K562 (cell line): Measurements from ENCODE around the gene NF1. TPM values are rescaled to one million over a fixed set of nuclear protein-coding genes. Genes with fewer than 3 reads are reported as not detected.

ENCODE experiments used
- ATF7 ChIP-seq: fragments of 450-650 bp; IDR thresholded peaks from 2 replicates; pipeline ENCODE4 v1.7.1; 2014; ENCODE audit warnings: mild to moderate bottlenecking, moderate library complexity
- DDX20 ChIP-seq: fragments of 450-650 bp; IDR thresholded peaks from 2 replicates; pipeline ENCODE4 v1.6.1; 2016; ENCODE audit warnings: missing genetic modification characterization, low read depth, mild to moderate bottlenecking, missing compliant biosample characterization, moderate library complexity
- FOSL1 ChIP-seq: fragments of 200-800 bp; sonication (Bioruptor generic); conservative IDR thresholded peaks from 2 replicates; pipeline ENCODE4 v1.6.1; 2016; ENCODE audit warnings: missing genetic modification characterization, missing compliant biosample characterization
- FOXJ2 ChIP-seq: fragments of 200-800 bp; sonication (Bioruptor generic); IDR thresholded peaks from 2 replicates; pipeline ENCODE4 v1.6.1; 2016; ENCODE audit warnings: missing genetic modification characterization, missing compliant biosample characterization
- GABPB1 ChIP-seq: sonication (generic); formaldehyde crosslinking; IDR thresholded peaks from 2 replicates; pipeline ENCODE4 v1.8.0; 2022; ENCODE audit warnings: mild to moderate bottlenecking, missing genetic modification reagents
- MLX ChIP-seq, 2 experiments: fragments of 450-650 bp in 1 of 2; sonication (generic) in 1 of 2; formaldehyde crosslinking; conservative IDR thresholded peaks; 2 replicates each; pipeline versions ENCODE4 v1.4.0 to v1.8.1; 2020 to 2022; ENCODE audit warnings: mild to moderate bottlenecking in 1 of 2, missing genetic modification reagents in 1 of 2
- POLR2A ChIP-seq: fragments of 450-650 bp; conservative IDR thresholded peaks from 2 replicates; pipeline ENCODE4 v1.6.1; 2016
- RBFOX2 ChIP-seq: fragments of 200-400 bp; formaldehyde crosslinking; IDR thresholded peaks from 2 replicates; pipeline ENCODE4 v1.6.1; 2017; ENCODE audit warnings: low read depth, mild to moderate bottlenecking, low read length, moderate library complexity
- SAFB ChIP-seq: fragments of 200-400 bp; formaldehyde crosslinking; IDR thresholded peaks from 2 replicates; pipeline ENCODE4 v1.6.1; 2017; ENCODE audit warnings: low read depth, low read length, borderline replicate concordance
- TAF9B ChIP-seq: fragments of 450-650 bp; IDR thresholded peaks from 2 replicates; pipeline ENCODE4 v1.6.1; 2018; ENCODE audit warnings: mild to moderate bottlenecking; ENCODE audit not compliant: partially characterized antibody
- TFE3 ChIP-seq: fragments of 450-650 bp; formaldehyde crosslinking; IDR thresholded peaks from 2 replicates; pipeline ENCODE4 v1.4.0; 2020; ENCODE audit warnings: mild to moderate bottlenecking, mixed read lengths
- ZNF121 ChIP-seq: sonication (generic); formaldehyde crosslinking; conservative IDR thresholded peaks from 2 replicates; pipeline ENCODE4 v1.8.0; 2022; ENCODE audit warnings: missing genetic modification reagents
- ZNF830 ChIP-seq: fragments of 250-450 bp; sonication (Bioruptor Pico); IDR thresholded peaks from 2 replicates; pipeline ENCODE4 v1.5.0; 2021; ENCODE audit warnings: mild to moderate bottlenecking
- polyA plus RNA-seq, 8 experiments: library from polyadenylated mRNA; depleted of rRNA in 4 of 8; stranded (reverse) in 5 of 8; unstranded in 3 of 8; fragments of >200 nt; fragmentation: Nextera tagmentation in 2 of 8; fragmentation: Illumina TruSeq in 1 of 8; extraction: Ambion mirVana in 2 of 8; extraction: Trizol in 1 of 8; gene quantifications; 2 replicates each; pipeline versions ENCODE4 v1.2.1 to v1.2.3, GENCODE V29; 2011 to 2014; ENCODE audit warnings: inconsistent platforms in 1 of 8, missing spikeins in 1 of 8
- total RNA-seq, 7 experiments: library from RNA; depleted of rRNA in 6 of 7; stranded (reverse); fragments of >200 nt in 6 of 7; fragmentation: Illumina TruSeq in 2 of 7; extraction: Trizol in 2 of 7; gene quantifications; 2 replicates each; pipeline versions ENCODE4 v1.2.1 to v1.2.3, GENCODE V29; 2011 to 2021; ENCODE audit warnings: low replicate concordance in 1 of 7

The NF1 gene
- total and polyA plus RNA-seq, 9 of the 15 experiments (the other 6 are each of a cell fraction or from before 2014, with no cell fraction given), result 3.4 to 41.9 (median 24.3) TPM

GRCh38 chr17:31094600-31095235 lies at the start of gene NF1 (continued):
- TF ChIP-seq DDX20 (tag) (no peak), ZNF121 (CRISPR knock-in tag) (no peak), POLR2A (peak; percentile 73), TFE3 (CRISPR knock-in tag) (no peak), ATF7 (peak; percentile 100), ZNF830 (CRISPR knock-in tag) (no peak), FOSL1 (tag) (peak; percentile 82), GABPB1 (CRISPR knock-in tag) (peak; percentile 82), FOXJ2 (tag) (no peak), MLX (CRISPR knock-in tag; conservative IDR thresholded peaks at IDR 0.05) (no peak), RBFOX2 (peak; percentile 87), SAFB (peak; percentile 35; the same call in 1 of the 2 replicates), TAF9B (peak; percentile 74)
